ENCODE data around the gene MGAT5.

Gene MGAT5

GRCh38 chr2:134261398-134262131 lies 7.7 kb downstream of the MGAT5 start:
- Mint-ChIP-seq H3K27ac (peak overlapping the region in 1 of 2 donors; percentile 28), H3K4me1 (ENCODE audit: low read depth in 2 of 2) (peaks cover 32 to 36% of the 10 kb centered on the region in 2 donors), H3K27me3 (no peaks in the 10 kb centered on the region), H3K36me3 (ENCODE audit: insufficient read depth) (peaks cover 4% of the 10 kb centered on the region), H3K4me3 (no peak overlapping the region), H3K9me3 (no peaks in the 10 kb centered on the region)
- DNase-seq: no peak
- no peak for ATAC-seq (replicated peaks)

DNA sequence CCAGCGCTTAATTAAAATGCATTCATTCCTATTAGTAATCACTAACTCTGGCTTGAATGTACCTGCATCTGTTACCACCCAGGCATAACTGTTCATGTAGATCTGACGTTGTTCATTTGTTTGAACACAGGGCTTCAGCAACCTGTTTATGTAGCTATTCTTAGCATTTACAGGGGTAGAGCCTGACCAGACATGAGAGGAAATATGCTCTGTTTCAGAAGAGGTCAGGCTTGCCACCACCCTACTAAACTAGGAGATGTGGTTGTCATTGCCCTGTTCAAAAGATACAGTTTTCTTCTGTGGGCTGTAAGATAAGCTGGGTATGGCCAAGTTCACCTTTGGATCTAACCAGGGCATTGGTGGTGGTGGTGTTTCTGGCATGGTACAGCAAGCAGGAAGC lies 8.8 kb downstream of the MGAT5 start:
- Mint-ChIP-seq H3K9me3 (no peaks in the 10 kb centered on the region), H3K4me3 (peak overlapping the region in 1 of 2 donors; percentile 13), H3K4me1 (ENCODE audit: low read depth in 2 of 2) (peaks cover 31 to 37% of the 10 kb centered on the region in 2 donors), H3K27me3 (no peaks in the 10 kb centered on the region), H3K27ac (peak overlapping the region in 1 of 2 donors; percentile 53), H3K36me3 (ENCODE audit: insufficient read depth) (peaks cover 4% of the 10 kb centered on the region)
- ATAC-seq (replicated peaks): no peak
- DNase-seq: no peak

- H3K36me3 Mint-ChIP-seq (ENCODE audit: insufficient read depth): peaks cover 30% of the 10 kb centered on the region
- no peak for DNase-seq
- no peak overlapping the region for H3K4me3 Mint-ChIP-seq
- no peak for ATAC-seq (replicated peaks)
- no peak overlapping the region for H3K27ac Mint-ChIP-seq
- H3K4me1 Mint-ChIP-seq (ENCODE audit: low read depth in 2 of 2): peaks cover 4 to 38% of the 10 kb centered on the region in 2 donors
- H3K27me3 Mint-ChIP-seq: no peaks in the 10 kb centered on the region
- no peaks in the 10 kb centered on the region for H3K9me3 Mint-ChIP-seq
These were observed 14.4 kb downstream of the MGAT5 start for GRCh38 chr2:134268265-134268664.

- Mint-ChIP-seq H3K4me3 (no peak overlapping the region), H3K4me1 (ENCODE audit: low read depth in 2 of 2) (peaks cover 11 to 48% of the 10 kb centered on the region in 2 donors), H3K27me3 (no peaks in the 10 kb centered on the region), H3K27ac (no peak overlapping the region), H3K9me3 (no peaks in the 10 kb centered on the region), H3K36me3 (ENCODE audit: insufficient read depth) (peaks cover 25% of the 10 kb centered on the region)
- ATAC-seq (replicated peaks) (no peak), DNase-seq (no peak)
These were observed 15.4 kb downstream of the MGAT5 start for GRCh38 chr2:134269230-134269629.

- H3K27me3 Mint-ChIP-seq: no peaks in the 10 kb centered on the region
- no peak for ATAC-seq (replicated peaks)
- DNase-seq: no peak
- H3K36me3 Mint-ChIP-seq (ENCODE audit: insufficient read depth): peaks cover 25% of the 10 kb centered on the region
- H3K9me3 Mint-ChIP-seq: no peaks in the 10 kb centered on the region
- H3K27ac Mint-ChIP-seq: no peak overlapping the region
- peaks cover 18 to 55% of the 10 kb centered on the region in 2 donors for H3K4me1 Mint-ChIP-seq (ENCODE audit: low read depth in 2 of 2)
- H3K4me3 Mint-ChIP-seq: no peak overlapping the region
These were observed 16.3 kb downstream of the MGAT5 start for GRCh38 chr2:134269972-134270735.

GRCh38 chr2:134271758-134272157 lies 17.9 kb downstream of the MGAT5 start:
- Mint-ChIP-seq H3K4me3 (no peak overlapping the region), H3K36me3 (ENCODE audit: insufficient read depth) (peaks cover 32% of the 10 kb centered on the region), H3K27ac (no peak overlapping the region)

DNA sequence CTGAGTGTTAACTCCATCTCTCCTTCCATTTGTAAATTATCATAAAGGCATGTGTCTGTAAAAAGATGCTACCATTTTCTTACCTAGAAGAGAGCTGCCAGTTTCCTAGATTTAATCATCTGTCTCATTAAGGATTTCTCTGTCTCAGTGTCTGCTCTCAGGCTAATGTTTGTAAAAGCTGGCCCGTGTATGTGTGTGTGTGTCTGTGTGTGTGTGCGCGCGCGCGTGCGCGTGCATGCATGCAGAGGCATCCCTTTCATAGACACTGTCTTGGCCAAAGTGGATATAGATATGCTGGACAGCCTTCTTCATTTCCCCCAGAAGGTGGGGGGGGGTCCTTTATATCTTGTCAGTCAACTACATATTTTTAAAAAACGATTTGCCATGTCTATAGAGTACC lies 18.9 kb downstream of the MGAT5 start:
- Mint-ChIP-seq H3K9me3 (no peaks in the 10 kb centered on the region), H3K36me3 (ENCODE audit: insufficient read depth) (peaks cover 32% of the 10 kb centered on the region), H3K27me3 (no peaks in the 10 kb centered on the region), H3K4me3 (no peak overlapping the region), H3K27ac (peak overlapping the region in 1 of 2 donors; percentile 35), H3K4me1 (ENCODE audit: low read depth in 2 of 2) (peaks cover 31 to 63% of the 10 kb centered on the region in 2 donors)
- DNase-seq (no peak), ATAC-seq (replicated peaks) (no peak)

More at GRCh38 chr2:134271758-134272157, 17.9 kb downstream of the MGAT5 start:
- Mint-ChIP-seq H3K4me1 (ENCODE audit: low read depth in 2 of 2) (peaks cover 28 to 65% of the 10 kb centered on the region in 2 donors), H3K9me3 (no peaks in the 10 kb centered on the region), H3K27me3 (no peaks in the 10 kb centered on the region)
- ATAC-seq (replicated peaks) (no peak), DNase-seq (no peak)

GRCh38 chr2:134273256-134273983 lies 19.5 kb downstream of the MGAT5 start:
- DNase-seq: no peak
- H3K27ac Mint-ChIP-seq: peak overlapping the region in 1 of 2 donors; percentile 35
- H3K4me1 Mint-ChIP-seq (ENCODE audit: low read depth in 2 of 2): peaks cover 28 to 57% of the 10 kb centered on the region in 2 donors
- no peak for ATAC-seq (replicated peaks)
- peaks cover 32% of the 10 kb centered on the region for H3K36me3 Mint-ChIP-seq (ENCODE audit: insufficient read depth)
- H3K27me3 Mint-ChIP-seq: no peaks in the 10 kb centered on the region
- H3K9me3 Mint-ChIP-seq: no peaks in the 10 kb centered on the region
- no peak overlapping the region for H3K4me3 Mint-ChIP-seq

- Mint-ChIP-seq H3K27ac (no peak overlapping the region), H3K9me3 (no peaks in the 10 kb centered on the region), H3K27me3 (no peaks in the 10 kb centered on the region), H3K36me3 (ENCODE audit: insufficient read depth) (peaks cover 29% of the 10 kb centered on the region), H3K4me3 (no peak overlapping the region), H3K4me1 (ENCODE audit: low read depth in 2 of 2) (peaks cover 34 to 58% of the 10 kb centered on the region in 2 donors)
- DNase-seq (no peak), ATAC-seq (replicated peaks) (no peak)
These were observed 20.2 kb downstream of the MGAT5 start for GRCh38 chr2:134274121-134274520.

GRCh38 chr2:134275058-134275862 lies 21.4 kb downstream of the MGAT5 start:
- peak overlapping the region; percentile 58 to 69 for H3K4me3 Mint-ChIP-seq
- peaks cover 26% of the 10 kb centered on the region for H3K36me3 Mint-ChIP-seq (ENCODE audit: insufficient read depth)
- ATAC-seq (replicated peaks) (peak; percentile 87), DNase-seq (peak in 1 of 3 experiments; percentile 8)
- no peaks in the 10 kb centered on the region for H3K9me3 Mint-ChIP-seq
- peaks cover 35 to 55% of the 10 kb centered on the region in 2 donors for H3K4me1 Mint-ChIP-seq (ENCODE audit: low read depth in 2 of 2)
- peak overlapping the region; percentile 45 to 47 for H3K27ac Mint-ChIP-seq
- H3K27me3 Mint-ChIP-seq: no peaks in the 10 kb centered on the region

GRCh38 chr2:134276381-134277172 lies 22.7 kb downstream of the MGAT5 start:
- Mint-ChIP-seq H3K27ac (no peak overlapping the region), H3K9me3 (no peaks in the 10 kb centered on the region), H3K36me3 (ENCODE audit: insufficient read depth) (peaks cover 14% of the 10 kb centered on the region), H3K27me3 (no peaks in the 10 kb centered on the region), H3K4me3 (no peak overlapping the region), H3K4me1 (ENCODE audit: low read depth in 2 of 2) (peaks cover 38 to 55% of the 10 kb centered on the region in 2 donors)
- ATAC-seq (replicated peaks) (no peak), DNase-seq (no peak)

DNA sequence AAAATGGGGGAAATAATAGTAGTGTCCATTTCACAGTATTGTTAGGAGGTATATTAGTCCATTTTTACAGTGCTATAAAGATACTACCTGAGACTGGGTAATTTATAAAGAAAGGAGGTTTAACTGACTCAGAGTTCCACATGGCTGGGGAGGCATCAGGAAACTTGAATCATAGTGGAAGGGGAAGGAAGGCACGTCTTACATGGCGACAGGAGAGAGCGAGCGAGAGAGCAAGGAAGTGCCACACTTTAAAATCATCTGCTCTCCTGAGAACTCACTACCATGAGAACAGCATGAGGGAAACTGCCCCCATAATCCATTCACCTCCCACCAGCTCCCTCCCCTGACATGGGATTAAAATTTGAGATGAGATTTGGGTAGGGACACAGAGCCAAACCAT lies 23.4 kb downstream of the MGAT5 start:
- no peak overlapping the region for H3K4me3 Mint-ChIP-seq
- H3K36me3 Mint-ChIP-seq (ENCODE audit: insufficient read depth): peaks cover 11% of the 10 kb centered on the region
- H3K27me3 Mint-ChIP-seq: no peaks in the 10 kb centered on the region
- H3K27ac Mint-ChIP-seq: peak overlapping the region in 1 of 2 donors; percentile 47
- H3K9me3 Mint-ChIP-seq: no peaks in the 10 kb centered on the region
- peaks cover 44 to 56% of the 10 kb centered on the region in 2 donors for H3K4me1 Mint-ChIP-seq (ENCODE audit: low read depth in 2 of 2)
- DNase-seq (no peak), ATAC-seq (replicated peaks) (no peak)

All from effector memory CD8-positive, alpha-beta T cell (primary cell).